GM23338 (cell line): ENCODE measurements around the gene VWA5A.

Experiments
- CREB1 ChIP-seq: fragments of 250-450 bp; sonication (Bioruptor Pico); IDR thresholded peaks from 2 replicates; pipeline ENCODE4 v1.5.0; 2020; ENCODE audit warnings: low read depth, mild to moderate bottlenecking, moderate library complexity
- EZH2 ChIP-seq: fragments of 200-600 bp; sonication (generic); IDR thresholded peaks from one replicate; pipeline ENCODE4 v1.8.0; 2017; ENCODE audit warnings: antibody characterized with exemption, mild to moderate bottlenecking, low read depth; ENCODE audit not compliant: unreplicated experiment
- EZH2phosphoT487 ChIP-seq: fragments of 200-600 bp; sonication (generic); IDR thresholded peaks from one replicate; pipeline ENCODE4 v1.8.1; 2018; ENCODE audit warnings: antibody characterized with exemption; ENCODE audit not compliant: unreplicated experiment
- JUNB ChIP-seq: IDR thresholded peaks from one replicate; pipeline ENCODE4 v1.6.1; 2016; ENCODE audit warnings: antibody characterized with exemption; ENCODE audit not compliant: unreplicated experiment
- POLR2AphosphoS5 ChIP-seq: IDR thresholded peaks from 2 replicates; pipeline ENCODE4 v1.6.1; 2016; ENCODE audit warnings: antibody characterized with exemption, low read depth
- STAT1 ChIP-seq: IDR thresholded peaks from one replicate; pipeline ENCODE4 v1.6.1; 2016; ENCODE audit warnings: antibody characterized with exemption; ENCODE audit not compliant: unreplicated experiment
- ZNF331 ChIP-seq: fragments of 250-450 bp; sonication (Bioruptor Pico); IDR thresholded peaks from 2 replicates; pipeline ENCODE4 v1.5.0; 2020; ENCODE audit warnings: low read depth, mild to moderate bottlenecking, moderate library complexity
- TF ChIP-seq, protein P1 (sequence below), 2 experiments: fragments of 200-600 bp in 1 of 2; sonication (generic) in 1 of 2; conservative IDR thresholded peaks; 2 replicates each; pipeline versions ENCODE4 v1.5.1 to v1.6.1; 2016 to 2017; ENCODE audit warnings: antibody characterized with exemption in 2 of 2, low read depth in 2 of 2, mild to moderate bottlenecking in 2 of 2, moderate library complexity in 1 of 2
- TF ChIP-seq, protein P2 (sequence below): IDR thresholded peaks from one replicate; pipeline ENCODE4 v1.6.1; 2018; ENCODE audit warnings: antibody characterized with exemption; ENCODE audit not compliant: unreplicated experiment
- TF ChIP-seq, protein P3 (sequence below): IDR thresholded peaks from 2 replicates; pipeline ENCODE4 v1.6.1; 2016; ENCODE audit warnings: antibody characterized with exemption

GRCh38 chr11:124174001-124174583, 58.8 kb downstream of the VWA5A start:
- TF ChIP-seq, protein P1, sequence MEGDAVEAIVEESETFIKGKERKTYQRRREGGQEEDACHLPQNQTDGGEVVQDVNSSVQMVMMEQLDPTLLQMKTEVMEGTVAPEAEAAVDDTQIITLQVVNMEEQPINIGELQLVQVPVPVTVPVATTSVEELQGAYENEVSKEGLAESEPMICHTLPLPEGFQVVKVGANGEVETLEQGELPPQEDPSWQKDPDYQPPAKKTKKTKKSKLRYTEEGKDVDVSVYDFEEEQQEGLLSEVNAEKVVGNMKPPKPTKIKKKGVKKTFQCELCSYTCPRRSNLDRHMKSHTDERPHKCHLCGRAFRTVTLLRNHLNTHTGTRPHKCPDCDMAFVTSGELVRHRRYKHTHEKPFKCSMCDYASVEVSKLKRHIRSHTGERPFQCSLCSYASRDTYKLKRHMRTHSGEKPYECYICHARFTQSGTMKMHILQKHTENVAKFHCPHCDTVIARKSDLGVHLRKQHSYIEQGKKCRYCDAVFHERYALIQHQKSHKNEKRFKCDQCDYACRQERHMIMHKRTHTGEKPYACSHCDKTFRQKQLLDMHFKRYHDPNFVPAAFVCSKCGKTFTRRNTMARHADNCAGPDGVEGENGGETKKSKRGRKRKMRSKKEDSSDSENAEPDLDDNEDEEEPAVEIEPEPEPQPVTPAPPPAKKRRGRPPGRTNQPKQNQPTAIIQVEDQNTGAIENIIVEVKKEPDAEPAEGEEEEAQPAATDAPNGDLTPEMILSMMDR (conservative IDR thresholded peaks at IDR 0.05; ENCODE audit: low read depth in 2 of 2), result no peak
- TF ChIP-seq, protein P2, sequence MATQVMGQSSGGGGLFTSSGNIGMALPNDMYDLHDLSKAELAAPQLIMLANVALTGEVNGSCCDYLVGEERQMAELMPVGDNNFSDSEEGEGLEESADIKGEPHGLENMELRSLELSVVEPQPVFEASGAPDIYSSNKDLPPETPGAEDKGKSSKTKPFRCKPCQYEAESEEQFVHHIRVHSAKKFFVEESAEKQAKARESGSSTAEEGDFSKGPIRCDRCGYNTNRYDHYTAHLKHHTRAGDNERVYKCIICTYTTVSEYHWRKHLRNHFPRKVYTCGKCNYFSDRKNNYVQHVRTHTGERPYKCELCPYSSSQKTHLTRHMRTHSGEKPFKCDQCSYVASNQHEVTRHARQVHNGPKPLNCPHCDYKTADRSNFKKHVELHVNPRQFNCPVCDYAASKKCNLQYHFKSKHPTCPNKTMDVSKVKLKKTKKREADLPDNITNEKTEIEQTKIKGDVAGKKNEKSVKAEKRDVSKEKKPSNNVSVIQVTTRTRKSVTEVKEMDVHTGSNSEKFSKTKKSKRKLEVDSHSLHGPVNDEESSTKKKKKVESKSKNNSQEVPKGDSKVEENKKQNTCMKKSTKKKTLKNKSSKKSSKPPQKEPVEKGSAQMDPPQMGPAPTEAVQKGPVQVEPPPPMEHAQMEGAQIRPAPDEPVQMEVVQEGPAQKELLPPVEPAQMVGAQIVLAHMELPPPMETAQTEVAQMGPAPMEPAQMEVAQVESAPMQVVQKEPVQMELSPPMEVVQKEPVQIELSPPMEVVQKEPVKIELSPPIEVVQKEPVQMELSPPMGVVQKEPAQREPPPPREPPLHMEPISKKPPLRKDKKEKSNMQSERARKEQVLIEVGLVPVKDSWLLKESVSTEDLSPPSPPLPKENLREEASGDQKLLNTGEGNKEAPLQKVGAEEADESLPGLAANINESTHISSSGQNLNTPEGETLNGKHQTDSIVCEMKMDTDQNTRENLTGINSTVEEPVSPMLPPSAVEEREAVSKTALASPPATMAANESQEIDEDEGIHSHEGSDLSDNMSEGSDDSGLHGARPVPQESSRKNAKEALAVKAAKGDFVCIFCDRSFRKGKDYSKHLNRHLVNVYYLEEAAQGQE, result no peak
- no peak for TF ChIP-seq EZH2
- TF ChIP-seq, protein P3, sequence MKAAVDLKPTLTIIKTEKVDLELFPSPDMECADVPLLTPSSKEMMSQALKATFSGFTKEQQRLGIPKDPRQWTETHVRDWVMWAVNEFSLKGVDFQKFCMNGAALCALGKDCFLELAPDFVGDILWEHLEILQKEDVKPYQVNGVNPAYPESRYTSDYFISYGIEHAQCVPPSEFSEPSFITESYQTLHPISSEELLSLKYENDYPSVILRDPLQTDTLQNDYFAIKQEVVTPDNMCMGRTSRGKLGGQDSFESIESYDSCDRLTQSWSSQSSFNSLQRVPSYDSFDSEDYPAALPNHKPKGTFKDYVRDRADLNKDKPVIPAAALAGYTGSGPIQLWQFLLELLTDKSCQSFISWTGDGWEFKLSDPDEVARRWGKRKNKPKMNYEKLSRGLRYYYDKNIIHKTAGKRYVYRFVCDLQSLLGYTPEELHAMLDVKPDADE, result no peak
- no peak for TF ChIP-seq POLR2AphosphoS5
- no peak for TF ChIP-seq CREB1 (CRISPR knock-in tag)
- TF ChIP-seq EZH2phosphoT487, result no peak
- TF ChIP-seq STAT1, result no peak
- TF ChIP-seq ZNF331 (CRISPR knock-in tag), result no peak
- TF ChIP-seq JUNB, result no peak
